ENCODE data around the gene MAPKBP1.

MAPKBP1 gene

DNA sequence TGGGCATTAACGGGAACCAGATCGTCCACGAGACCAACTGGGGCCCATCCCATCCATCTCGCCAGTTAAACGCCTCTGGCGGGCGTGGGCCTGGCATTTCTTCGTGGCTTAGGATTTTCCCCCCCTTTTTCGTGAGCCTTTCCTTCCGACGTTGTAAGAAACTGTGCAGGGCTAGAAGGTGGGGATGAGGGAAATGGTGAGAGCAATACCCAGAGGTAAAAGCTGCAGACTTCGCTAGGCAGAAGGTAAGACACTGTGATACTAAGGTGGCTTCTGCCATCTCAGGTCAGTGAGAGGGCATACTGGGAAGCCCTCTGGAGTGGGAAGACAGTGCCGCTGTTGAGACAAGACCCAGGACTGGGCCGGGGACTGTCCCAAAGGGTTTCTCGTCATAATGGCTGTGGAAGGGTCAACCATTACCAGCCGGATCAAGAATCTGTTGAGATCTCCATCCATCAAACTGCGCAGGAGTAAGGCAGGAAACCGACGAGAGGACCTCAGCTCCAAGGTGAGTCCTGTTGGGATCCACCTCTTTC lies 666 bp downstream of the MAPKBP1 start:
- peak; percentile 36 for DNase-seq (ENCODE audit: low read depth)
- H3K4me3 ChIP-seq (ENCODE audit: low read length), result peak overlapping the region; percentile 86
- TF ChIP-seq, protein P1, sequence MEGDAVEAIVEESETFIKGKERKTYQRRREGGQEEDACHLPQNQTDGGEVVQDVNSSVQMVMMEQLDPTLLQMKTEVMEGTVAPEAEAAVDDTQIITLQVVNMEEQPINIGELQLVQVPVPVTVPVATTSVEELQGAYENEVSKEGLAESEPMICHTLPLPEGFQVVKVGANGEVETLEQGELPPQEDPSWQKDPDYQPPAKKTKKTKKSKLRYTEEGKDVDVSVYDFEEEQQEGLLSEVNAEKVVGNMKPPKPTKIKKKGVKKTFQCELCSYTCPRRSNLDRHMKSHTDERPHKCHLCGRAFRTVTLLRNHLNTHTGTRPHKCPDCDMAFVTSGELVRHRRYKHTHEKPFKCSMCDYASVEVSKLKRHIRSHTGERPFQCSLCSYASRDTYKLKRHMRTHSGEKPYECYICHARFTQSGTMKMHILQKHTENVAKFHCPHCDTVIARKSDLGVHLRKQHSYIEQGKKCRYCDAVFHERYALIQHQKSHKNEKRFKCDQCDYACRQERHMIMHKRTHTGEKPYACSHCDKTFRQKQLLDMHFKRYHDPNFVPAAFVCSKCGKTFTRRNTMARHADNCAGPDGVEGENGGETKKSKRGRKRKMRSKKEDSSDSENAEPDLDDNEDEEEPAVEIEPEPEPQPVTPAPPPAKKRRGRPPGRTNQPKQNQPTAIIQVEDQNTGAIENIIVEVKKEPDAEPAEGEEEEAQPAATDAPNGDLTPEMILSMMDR (IDR thresholded peaks at IDR 0.05; ENCODE audit: insufficient read depth, low read depth, low read length, missing control alignments), result no peak

DNA sequence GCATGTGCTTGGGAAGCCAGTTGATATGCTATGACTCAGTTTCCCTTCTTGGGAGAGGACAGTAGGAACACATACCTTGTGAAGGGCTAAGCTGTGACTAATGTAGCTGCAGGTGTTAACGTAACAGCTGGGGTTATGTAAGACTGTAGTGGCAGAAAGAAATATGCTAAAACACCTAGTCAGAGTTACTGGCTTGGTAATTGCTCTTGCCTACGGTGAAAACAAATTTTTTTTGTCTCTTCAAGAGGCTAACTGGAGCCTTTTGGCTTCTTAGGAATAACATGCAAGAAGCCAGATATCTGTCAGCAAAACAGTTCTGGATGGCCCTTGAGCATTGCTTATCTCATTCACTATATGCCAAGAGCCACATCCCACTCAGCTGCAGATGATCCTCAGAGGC lies 1.4 kb downstream of the MAPKBP1 start:
- peak overlapping the region; percentile 86 for H3K4me3 ChIP-seq (ENCODE audit: low read length)
- DNase-seq (ENCODE audit: low read depth), result peak; percentile 95
- TF ChIP-seq, protein P1 (IDR thresholded peaks at IDR 0.05; ENCODE audit: insufficient read depth, low read depth, low read length, missing control alignments), result no peak

DNA sequence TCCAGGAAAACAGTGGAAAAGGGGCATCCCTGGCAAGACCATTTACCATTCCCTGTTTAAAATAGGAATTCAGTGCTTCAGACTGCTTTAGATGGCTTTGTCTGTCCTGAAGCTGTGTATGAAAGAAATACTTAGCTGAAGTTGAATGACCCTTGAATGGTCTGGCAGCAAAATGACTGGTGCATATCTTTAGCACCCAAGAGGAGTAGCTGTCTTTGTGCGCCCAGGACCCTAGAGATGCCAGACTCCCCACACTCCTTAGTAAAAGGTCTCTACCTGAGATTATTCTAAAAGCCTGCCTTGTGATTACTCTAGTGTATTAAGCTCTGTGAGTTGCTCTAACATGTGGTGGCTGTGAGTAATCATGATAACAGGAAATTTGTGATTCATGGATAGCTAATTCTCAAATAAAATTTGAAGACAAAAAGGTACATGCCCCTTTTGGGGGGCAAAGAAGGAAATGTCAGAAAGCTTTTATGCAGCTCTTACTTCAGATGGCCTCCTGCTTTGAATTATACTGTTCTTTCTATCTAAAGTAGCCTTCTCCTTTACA lies 3.2 kb downstream of the MAPKBP1 start:
- TF ChIP-seq, protein P1 (IDR thresholded peaks at IDR 0.05; ENCODE audit: insufficient read depth, low read depth, low read length, missing control alignments), result no peak
- peak; percentile 71 for DNase-seq (ENCODE audit: low read depth)
- peak overlapping the region; percentile 86 for H3K4me3 ChIP-seq (ENCODE audit: low read length)

DNA sequence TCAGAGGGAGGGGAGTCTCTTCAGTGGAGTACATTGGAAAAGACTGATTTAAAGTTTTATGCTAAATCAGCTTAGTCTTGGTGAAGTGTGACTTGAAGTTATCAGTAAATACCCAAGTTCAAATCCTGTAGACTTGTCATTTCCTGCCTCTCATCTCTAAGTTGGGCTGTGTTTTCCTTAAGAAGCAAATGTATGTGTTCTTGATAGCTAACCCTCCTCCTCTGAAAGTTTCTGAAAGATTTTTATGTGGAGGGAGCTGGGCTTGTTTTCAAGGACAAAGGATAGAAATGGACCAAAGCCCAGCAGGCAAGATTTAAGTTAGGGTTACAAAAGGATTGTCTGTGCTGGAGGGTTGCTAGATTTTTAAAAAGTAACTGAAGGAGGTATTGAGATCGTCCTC lies 4.2 kb downstream of the MAPKBP1 start:
- TF ChIP-seq, protein P1 (IDR thresholded peaks at IDR 0.05; ENCODE audit: insufficient read depth, low read depth, low read length, missing control alignments), result no peak
- no peak for DNase-seq (ENCODE audit: low read depth)
- H3K4me3 ChIP-seq (ENCODE audit: low read length), result no peak overlapping the region

DNA sequence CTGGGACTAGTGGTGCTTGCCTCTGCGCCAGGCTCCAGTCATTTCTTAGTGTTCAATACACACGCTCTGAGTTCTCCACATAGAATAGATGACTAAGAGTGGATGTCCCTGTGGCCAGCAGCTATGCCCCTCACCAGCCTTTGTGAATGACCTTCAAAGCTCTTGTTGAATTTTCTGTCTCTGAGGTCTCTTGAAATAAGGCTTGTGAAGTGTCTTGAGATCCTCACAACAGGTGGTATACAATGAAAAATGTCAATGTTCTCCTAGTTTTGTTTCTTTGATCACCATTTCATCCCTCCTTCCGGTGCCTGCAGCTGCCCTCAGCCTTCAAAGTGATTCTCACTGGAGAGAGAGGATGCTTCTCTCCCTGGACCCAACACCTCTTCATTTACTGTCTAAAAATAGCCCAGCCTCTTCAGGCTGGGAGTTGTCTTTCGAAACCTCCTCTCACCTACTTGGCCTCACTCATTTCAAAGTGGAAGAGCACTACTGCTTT lies 5.4 kb downstream of the MAPKBP1 start:
- no peak overlapping the region for H3K4me3 ChIP-seq (ENCODE audit: low read length)
- TF ChIP-seq, protein P1 (IDR thresholded peaks at IDR 0.05; ENCODE audit: insufficient read depth, low read depth, low read length, missing control alignments), result no peak
- peak; percentile 31 for DNase-seq (ENCODE audit: low read depth)

DNA sequence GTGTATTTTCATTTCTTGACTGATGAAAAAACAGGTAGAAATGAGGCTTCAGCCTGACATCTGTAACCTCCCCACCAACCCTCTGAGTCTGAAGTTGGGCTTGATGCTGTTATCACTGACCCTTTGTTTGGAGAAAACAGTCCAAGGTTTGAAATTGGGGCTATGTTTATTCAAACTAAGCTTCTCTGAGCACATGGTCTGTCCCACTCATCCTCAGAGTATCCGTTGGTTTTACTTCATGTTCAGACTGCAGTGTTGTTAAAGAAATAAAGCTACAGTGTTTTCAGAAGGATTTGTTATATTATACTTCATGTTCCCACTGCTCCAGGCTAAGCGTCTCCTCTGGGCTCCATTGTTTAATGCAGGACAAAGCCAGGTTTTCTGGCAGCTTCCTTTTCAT lies 6.0 kb downstream of the MAPKBP1 start:
- no peak for DNase-seq (ENCODE audit: low read depth)
- TF ChIP-seq, protein P1 (IDR thresholded peaks at IDR 0.05; ENCODE audit: insufficient read depth, low read depth, low read length, missing control alignments), result no peak
- no peak overlapping the region for H3K4me3 ChIP-seq (ENCODE audit: low read length)

DNA sequence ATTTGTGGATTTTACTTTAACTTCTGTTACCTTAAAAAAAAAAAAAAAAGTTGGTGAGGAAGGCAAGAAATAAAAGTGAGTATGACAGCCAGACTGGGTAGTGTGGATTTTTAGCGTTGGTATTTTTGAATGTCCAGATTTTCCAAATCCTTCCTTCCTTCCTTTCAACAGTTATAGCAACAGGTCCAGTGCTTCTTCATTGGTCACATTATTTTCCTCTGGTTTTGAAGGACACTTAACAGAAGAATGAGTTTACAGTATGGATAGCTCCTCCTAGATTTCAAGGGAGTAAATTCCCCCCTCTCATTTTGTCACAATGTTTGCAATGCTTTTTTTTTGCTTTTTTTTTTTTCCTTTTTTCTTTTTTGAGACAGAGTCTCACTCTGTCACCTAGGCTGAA lies 6.4 kb downstream of the MAPKBP1 start:
- TF ChIP-seq, protein P1 (IDR thresholded peaks at IDR 0.05; ENCODE audit: insufficient read depth, low read depth, low read length, missing control alignments), result no peak
- H3K4me3 ChIP-seq (ENCODE audit: low read length), result no peak overlapping the region
- DNase-seq (ENCODE audit: low read depth), result no peak
